Fibroblast of mammary gland (primary cell): ENCODE measurements around the gene EIF5A.

Experiments
- DNase-seq: peaks from one replicate; pipeline ENCODE4 v3.0.0-alpha.2; 2010; ENCODE audit warnings: low read depth
- H3K4me3 ChIP-seq: 2 replicates; pipeline ENCODE4 v1.5.1; 2011; ENCODE audit warnings: low read depth, mild to moderate bottlenecking, low read length, moderate library complexity; ENCODE audit not compliant: control insufficient read depth
- TF ChIP-seq, protein P1 (sequence below): conservative IDR thresholded peaks from 2 replicates; pipeline ENCODE4 v1.5.1; 2011; ENCODE audit warnings: low read depth, low read length, inconsistent platforms; ENCODE audit not compliant: control insufficient read depth, insufficient read depth

Gene EIF5A

DNA sequence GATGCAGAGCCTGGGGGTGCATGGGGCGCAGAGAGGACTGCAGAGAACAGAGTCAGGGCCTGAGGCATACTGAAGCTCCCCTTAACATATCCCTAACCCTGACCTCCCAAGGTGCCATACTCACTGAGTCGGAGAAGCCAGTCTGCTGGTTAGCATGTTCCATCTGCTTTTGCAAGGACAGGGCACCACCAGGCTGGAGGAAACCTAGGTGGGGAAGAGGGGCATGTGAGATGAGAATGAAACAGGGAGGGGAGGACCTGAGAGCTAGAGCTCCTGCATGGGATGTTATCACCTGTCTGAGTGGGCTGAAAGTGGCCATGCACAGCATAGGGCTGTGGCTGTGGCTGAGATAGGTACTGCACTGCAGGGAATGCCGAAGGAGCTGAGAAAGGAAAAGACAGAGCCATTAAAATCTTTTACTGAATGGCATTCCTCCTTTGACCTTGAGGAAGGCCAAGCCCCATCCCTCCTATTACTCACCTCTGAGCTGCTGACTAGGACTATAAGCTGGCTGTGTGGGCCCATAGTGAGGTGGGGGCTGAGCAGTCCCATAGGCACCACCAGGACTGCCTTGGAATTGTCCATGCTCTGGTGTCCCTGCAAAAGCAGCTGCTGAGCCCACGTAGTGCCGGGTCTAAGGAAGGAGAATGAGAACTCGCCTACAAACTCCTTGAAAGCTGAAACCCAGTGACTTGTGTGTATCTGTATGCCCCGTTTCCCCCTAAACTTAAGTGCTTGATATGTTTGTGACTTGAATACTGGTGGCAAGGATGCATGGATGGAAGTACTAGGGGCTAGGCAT is 5.9 kb downstream of the EIF5A start:
- DNase-seq, result peak; percentile 21
- H3K4me3 ChIP-seq, result no peak overlapping the region
- TF ChIP-seq, protein P1, sequence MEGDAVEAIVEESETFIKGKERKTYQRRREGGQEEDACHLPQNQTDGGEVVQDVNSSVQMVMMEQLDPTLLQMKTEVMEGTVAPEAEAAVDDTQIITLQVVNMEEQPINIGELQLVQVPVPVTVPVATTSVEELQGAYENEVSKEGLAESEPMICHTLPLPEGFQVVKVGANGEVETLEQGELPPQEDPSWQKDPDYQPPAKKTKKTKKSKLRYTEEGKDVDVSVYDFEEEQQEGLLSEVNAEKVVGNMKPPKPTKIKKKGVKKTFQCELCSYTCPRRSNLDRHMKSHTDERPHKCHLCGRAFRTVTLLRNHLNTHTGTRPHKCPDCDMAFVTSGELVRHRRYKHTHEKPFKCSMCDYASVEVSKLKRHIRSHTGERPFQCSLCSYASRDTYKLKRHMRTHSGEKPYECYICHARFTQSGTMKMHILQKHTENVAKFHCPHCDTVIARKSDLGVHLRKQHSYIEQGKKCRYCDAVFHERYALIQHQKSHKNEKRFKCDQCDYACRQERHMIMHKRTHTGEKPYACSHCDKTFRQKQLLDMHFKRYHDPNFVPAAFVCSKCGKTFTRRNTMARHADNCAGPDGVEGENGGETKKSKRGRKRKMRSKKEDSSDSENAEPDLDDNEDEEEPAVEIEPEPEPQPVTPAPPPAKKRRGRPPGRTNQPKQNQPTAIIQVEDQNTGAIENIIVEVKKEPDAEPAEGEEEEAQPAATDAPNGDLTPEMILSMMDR, result peak; percentile 7

DNA sequence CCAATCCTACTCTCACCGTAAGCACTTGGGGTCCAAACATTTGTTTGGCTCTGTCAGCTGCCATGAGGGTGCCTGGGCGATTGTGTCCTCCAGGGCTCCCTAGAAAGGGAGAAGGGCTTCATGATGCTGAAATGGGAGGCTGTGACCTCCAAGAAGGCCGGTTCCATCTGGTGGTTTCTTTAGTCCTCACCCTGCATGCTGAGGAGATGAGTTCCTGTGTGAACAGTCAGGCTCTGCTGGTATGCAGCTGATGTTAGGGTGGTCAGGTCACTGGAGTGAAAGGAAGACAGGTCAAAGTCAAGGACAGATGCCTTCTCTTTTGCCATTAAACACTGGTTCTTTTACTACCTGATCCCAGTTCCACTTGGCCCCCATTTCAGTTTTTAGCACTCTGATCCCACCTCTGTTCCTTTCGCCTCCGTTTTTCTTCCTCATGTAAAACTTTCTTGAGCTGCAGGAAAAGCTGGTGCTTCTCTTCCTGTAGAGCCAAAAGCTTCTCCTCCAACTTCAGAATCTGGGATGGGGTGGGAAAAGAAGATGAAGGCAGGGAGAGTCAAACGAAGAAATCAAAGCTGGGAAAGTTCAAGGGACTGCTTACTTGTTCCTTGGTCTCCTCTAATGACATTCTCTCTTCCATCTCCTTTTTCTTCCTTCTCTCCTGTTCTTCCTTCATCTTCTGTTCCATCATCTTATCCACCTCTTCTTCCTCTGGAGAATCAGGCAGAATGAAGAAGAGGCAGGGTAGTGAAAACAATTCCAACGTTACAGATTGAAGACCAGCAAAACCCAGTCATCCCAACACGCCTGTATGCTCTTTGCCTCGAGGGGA is 6.7 kb downstream of the EIF5A start:
- TF ChIP-seq, protein P1, result no peak
- DNase-seq, result peak; percentile 42

DNA sequence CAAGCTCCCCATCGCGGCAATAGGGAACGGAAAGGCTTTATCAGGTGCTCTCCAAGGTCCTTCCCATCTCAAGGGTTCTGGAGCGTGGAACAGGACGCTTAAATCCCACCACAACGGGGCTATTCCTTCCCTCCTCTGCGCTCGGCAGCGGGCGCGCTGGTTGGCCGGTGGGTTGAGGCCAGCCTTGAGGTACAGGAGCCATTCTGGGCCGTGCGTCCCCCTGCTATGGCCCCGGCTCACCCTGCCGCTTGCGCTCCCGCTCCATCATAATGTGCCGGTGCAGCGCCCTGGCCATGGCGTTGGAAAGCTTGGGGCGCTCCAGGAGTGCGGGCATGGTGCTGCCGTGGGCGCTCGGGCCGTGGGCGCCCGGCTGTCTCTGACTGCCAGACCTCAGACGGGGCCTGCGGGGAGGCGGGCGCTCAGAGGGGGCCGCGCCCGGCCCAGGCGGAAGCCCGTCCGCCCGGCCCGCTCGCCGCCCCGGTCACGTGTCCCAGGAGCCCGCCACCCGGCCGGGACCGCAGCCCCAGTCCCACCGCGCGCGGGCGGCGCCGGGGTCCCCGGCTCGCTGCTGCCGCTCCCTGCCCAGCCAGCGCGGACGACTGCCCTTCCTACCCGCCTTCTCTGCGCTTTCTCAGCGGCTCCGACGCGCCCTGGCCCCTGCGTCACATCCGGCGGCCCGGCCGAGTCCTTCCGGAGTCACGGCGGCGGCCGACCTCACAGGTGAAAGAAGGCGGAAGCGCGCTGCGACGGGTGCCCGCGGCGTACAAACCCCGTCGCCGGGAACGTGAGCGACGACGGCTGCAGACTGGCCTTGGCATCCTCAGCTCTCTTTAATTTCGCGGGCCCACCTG is 7.5 kb downstream of the EIF5A start, which contains the start of gene GPS2:
Gene GPS2, minus strand, starts transcription at position 642 of the 851 bp plus-strand sequence. Its CDS starts 308 bp downstream, at position 334.
- TF ChIP-seq, protein P1, result no peak
- peak within 1 kb of the TSS; percentile 70 for H3K4me3 ChIP-seq
- peak; percentile 72 for DNase-seq

More for the DNA sequence above, 6.7 kb downstream of the EIF5A start:
- peak overlapping the region; percentile 70 for H3K4me3 ChIP-seq

DNA sequence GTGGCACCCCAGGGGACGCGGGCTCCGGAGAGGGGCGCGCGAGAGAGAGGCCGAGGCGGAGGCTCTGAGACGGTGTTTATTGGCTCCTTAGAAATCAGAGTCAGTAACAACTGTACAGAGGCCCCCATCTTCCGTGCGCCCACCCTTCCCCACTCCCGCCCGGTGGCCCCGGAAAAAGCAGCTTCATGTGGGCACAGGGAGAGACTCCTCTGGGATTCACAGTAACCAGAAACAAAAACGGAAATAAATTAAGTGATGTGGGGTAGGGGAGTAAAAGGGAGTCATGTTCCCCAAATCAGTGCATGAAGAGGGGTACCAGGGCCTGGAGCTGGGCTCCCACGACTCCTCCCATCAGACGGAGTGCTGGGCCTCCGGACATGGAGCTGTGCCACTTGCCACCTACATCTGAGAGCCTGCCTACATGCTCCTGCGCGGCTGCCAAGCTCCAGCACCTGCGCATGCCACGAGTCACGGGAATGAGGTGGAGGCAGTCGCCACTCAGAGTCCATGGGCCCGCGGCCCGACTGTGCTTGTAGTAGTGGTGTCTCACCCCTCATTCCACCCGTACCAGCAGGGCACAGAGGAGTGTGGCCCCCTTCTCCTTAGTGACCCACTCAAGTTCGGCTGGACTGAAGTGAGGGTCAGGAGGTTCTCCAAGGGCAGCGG is 8.3 kb downstream of the EIF5A start:
- DNase-seq, result no peak
- TF ChIP-seq, protein P1, result no peak

DNA sequence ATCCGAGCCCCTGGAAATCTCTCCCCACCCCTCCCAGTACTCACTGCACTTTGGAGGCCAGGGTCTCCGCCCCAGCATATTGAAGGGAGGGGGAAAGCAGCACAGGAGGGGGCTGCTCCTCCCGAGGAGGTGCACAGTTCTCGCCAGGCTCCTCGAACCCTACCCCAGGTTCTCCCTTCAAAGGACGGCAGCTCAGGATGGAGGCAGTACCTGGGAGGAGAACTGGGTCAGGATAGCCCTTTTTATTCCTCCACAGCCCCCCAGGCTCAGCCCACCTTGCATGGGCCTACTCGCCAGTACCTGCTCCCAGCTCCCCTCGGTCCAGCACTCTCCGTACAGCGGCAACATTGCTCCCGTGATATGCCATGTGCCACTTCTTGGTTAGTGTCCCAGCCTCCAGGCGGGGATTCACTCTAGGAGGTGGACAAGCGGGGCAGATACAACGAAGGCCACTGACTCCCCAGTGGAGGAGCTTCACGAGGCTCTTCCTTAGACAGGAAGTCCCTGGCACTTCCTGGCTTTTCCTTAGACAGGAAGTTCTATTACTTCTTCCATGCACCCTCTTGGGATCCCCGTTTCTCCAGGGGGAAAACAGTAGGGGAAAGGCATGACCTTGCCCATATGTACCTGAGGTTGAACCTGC is 9.9 kb downstream of the EIF5A start:
- DNase-seq, result no peak
- TF ChIP-seq, protein P1, result no peak

More for the DNA sequence above, 8.3 kb downstream of the EIF5A start:
- H3K4me3 ChIP-seq, result peak overlapping the region; percentile 70

More for the DNA sequence above, 9.9 kb downstream of the EIF5A start:
- no peak overlapping the region for H3K4me3 ChIP-seq
